ENCODE measurements around the gene CYB5B. TPM values are rescaled to one million over a fixed set of nuclear protein-coding genes. Genes with fewer than 3 reads are reported as not detected.

CYB5B gene
- total and polyA plus RNA-seq, 12 donors, result 53.8 to 84.2 (median 71.7) TPM

GRCh38 chr16:69404275-69404805, 20.1 kb upstream of the CYB5B start:
- H3K4me1 ChIP-seq, result peaks cover 5 to 50% (median 20%) of the 10 kb centered on the region in 9 donors
- H3K36me3 ChIP-seq, result no peaks in the 10 kb centered on the region
- H3K27ac ChIP-seq, result peak overlapping the region; percentile 38 to 81 (median 73)
- H3K27me3 ChIP-seq, result no peaks in the 10 kb centered on the region
- intact Hi-C loops (cut with DNase I), result loop anchor here in 1 of 10 donors (10.0 kb wide), 1 partner anchor 80 kb away; no protein-coding TSS in a partner anchor
- WGBS, 2 donors, result 9 to 10% methylated on average over 4 of the region's 4 CpGs
- DNase-seq (peak in 1 of 2 donors; percentile 27), ATAC-seq (peak; percentile 65 to 87 (median 80))
- H3K9me3 ChIP-seq, result no peaks in the 10 kb centered on the region
- no peak for TF ChIP-seq CTCF (IDR thresholded peaks at IDR 0.05)
- H3K4me3 ChIP-seq, result peak overlapping the region in 2 of 10 donors; percentile 8 to 25

DNA sequence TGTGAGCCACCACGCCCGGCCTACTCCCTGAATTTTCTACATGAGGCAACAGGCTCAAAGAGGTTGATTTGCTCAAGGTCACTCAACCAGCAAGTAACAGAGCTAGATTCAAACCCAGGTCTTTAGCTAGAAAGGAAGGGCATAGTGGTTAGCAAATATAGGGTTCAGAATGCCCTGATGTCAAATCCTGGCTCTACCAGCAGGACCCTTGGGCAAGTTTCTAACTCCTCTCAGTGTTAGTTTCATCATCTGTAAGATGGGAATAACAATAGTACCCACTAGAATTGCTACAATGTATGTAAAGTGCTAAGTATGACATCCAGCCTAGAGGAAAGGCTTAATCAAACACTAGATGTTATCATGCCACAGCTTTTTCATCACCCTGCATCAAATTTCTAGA, 19.1 kb upstream of the CYB5B start:
- Histone ChIP-seq H3K9me3 (no peaks in the 10 kb centered on the region), H3K4me1 (peaks cover 5 to 58% (median 24%) of the 10 kb centered on the region in 9 donors), H3K27ac (peak overlapping the region in 4 of 10 donors; percentile 75 to 81 (median 80)), H3K36me3 (no peaks in the 10 kb centered on the region), H3K4me3 (no peak overlapping the region), H3K27me3 (no peaks in the 10 kb centered on the region)
- intact Hi-C loops (cut with DNase I), result loop anchor here in 1 of 10 donors (10.0 kb wide), 1 partner anchor 79 kb away; no protein-coding TSS in a partner anchor
- TF ChIP-seq CTCF (IDR thresholded peaks at IDR 0.05), result no peak
- DNase-seq (no peak), ATAC-seq (no peak)
- WGBS, 2 donors, result 97 to 98% methylated on average over 2 of the region's 2 CpGs

- Histone ChIP-seq H3K36me3 (no peaks in the 10 kb centered on the region), H3K4me1 (peaks cover 5 to 60% (median 24%) of the 10 kb centered on the region in 9 donors), H3K27me3 (no peaks in the 10 kb centered on the region), H3K4me3 (no peak overlapping the region), H3K9me3 (no peaks in the 10 kb centered on the region), H3K27ac (peak overlapping the region in 1 of 10 donors; percentile 80)
- TF ChIP-seq CTCF (IDR thresholded peaks at IDR 0.05), result no peak
- intact Hi-C loops (cut with DNase I), result loop anchor here in 1 of 10 donors (10.0 kb wide), 1 partner anchor 79 kb away; no protein-coding TSS in a partner anchor
- DNase-seq (no peak), ATAC-seq (no peak)
- WGBS, 2 donors, result 78 to 83% methylated on average over 5 of the region's 5 CpGs
Measured at GRCh38 chr16:69405757-69406156, 18.7 kb upstream of the CYB5B start.

GRCh38 chr16:69406780-69407331, 17.6 kb upstream of the CYB5B start:
- WGBS, 2 donors, result 97 to 98% methylated on average over 9 of the region's 9 CpGs
- DNase-seq (no peak), ATAC-seq (no peak)
- Histone ChIP-seq H3K9me3 (no peaks in the 10 kb centered on the region), H3K27ac (no peak overlapping the region), H3K27me3 (no peaks in the 10 kb centered on the region), H3K4me1 (peaks cover 5 to 59% (median 24%) of the 10 kb centered on the region in 9 donors), H3K4me3 (no peak overlapping the region), H3K36me3 (no peaks in the 10 kb centered on the region)
- intact Hi-C loops (cut with DNase I), result loop anchor here in 1 of 10 donors (10.0 kb wide), 1 partner anchor 78 kb away; no protein-coding TSS in a partner anchor
- no peak for TF ChIP-seq CTCF (IDR thresholded peaks at IDR 0.05)

Data from heart right ventricle (tissue), 16 donors.